Right renal cortex interstitium (tissue), 3 donors: ENCODE results near the gene ICA1. TPM values are rescaled to one million over a fixed set of nuclear protein-coding genes. Genes with fewer than 3 reads are reported as not detected.

Source experiments
- DNase-seq, 3 donors: peaks; one replicate each; pipeline ENCODE4 v3.0.0-alpha.2; 2013; ENCODE audit warnings: low read depth in 3 of 3, low spot score in 2 of 3
- polyA plus RNA-seq, 3 donors: library from polyadenylated mRNA; unstranded; fragments of 120-200 nt; gene quantifications; one replicate each; pipeline ENCODE4 v1.2.1, GENCODE V29; 2013; ENCODE audit not compliant: insufficient read length in 3 of 3

The ICA1 gene
- polyA plus RNA-seq, 3 donors: 19.7 to 24.1 (median 22.7) TPM

DNA sequence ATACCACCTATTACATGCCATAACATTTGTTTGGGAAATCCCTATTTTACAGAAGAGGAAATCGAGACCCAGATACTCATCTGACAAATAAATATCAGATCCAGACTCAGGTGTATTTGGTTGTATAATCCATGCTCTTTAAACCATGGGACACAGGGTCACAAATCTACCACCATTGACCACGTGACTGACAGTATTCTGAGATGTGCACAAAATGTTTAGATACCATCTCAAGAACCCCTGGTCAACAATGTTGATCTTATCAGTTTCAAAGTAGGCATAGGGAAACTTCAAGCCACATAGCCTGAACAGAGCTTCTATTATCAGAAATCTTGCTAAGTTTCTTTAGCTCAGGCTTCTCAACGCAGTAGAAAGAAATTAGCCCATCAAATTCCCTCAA is 93.6 kb downstream of the ICA1 start:
- no peak for DNase-seq

- no peak for DNase-seq
Measured at GRCh38 chr7:8165150-8165549, 96.8 kb downstream of the ICA1 start.

DNA sequence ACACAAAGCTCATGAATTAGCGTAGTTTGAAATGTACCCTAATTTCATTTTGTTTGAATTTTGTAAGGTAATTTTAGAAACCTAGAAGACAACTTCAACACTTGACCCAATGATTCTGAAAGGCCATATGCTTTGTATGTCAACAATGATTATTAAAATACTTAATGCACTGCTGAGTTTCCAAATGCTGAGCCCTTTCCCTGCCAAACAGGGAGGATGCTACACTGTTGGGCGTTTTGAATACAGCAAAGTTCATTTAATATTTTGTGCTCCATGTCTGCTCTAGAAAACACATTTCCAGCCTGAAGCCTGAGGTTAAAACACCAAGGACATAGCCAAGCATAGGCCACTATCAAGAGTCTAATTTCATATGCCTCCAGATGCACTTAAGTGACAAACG is 99.8 kb downstream of the ICA1 start:
- no peak for DNase-seq

DNA sequence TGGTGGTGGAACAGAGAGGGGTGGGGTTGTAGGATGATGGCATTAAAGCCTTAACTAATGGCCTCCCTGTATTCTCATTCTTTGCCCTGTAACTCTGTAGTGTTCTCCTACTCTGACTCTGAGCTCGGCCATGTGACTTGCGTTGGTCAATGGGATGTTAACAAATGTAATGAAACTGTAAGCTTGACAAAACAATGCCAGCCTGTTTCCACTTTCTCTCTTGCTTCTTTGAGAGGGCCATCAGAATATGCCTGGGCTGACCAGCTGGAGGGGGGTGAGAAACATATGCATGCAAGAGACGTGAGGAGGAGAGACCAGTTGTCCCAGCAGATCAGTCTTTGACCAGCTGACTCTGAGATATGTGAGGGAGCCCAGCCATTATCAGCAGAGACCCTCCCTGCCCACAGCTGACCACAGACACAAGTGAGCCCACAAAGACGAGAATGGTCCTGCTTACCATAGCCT is 100.6 kb downstream of the ICA1 start:
- DNase-seq: no peak

DNA sequence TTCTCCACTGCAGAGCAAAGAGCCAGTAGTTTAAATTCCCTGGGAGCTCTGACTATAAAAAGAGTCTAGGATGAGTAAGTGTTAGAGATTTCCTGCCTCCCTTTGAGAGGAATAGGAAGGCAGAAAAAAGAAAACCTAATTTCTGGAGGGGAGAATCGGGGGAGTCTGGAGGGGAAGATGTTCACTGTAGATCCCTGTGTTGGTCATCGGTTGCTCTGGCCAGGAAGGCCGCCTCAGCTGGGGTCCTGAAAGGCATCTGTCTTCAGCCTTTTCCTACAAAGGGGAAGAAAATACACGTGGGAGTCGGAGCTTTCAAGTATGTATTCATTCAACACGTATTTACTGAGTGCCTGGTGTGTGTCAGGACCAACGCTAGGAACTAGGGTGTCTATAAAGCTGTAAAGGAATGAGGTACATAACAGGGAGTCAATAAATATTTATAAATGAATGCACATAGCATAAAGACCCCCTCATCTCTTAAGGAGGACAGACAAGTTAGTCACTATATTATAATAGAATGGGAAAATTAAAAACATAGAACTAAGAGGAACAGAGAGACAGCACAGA is 101.1 kb downstream of the ICA1 start:
- no peak for DNase-seq

DNA sequence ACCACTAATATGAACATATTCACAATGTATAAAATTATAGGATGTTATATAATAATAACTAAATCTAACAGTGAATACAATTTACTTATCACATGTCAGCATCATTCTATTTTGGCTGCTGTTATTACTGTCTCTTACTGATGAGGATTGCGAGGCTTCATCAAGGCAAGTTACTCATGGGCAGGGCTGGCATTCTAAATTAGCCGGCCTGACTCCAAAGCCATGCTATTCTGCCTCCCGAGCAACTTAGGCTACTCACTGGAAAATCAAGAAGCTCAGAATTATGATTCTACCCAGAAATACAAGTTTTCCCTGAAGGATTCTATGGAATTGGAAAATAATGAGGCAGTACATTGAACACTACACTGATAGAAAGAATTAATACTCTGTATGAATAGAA is 101.7 kb downstream of the ICA1 start:
- DNase-seq: no peak

GRCh38 chr7:8159595-8159994 is 102.4 kb downstream of the ICA1 start:
- no peak for DNase-seq

GRCh38 chr7:8157296-8157695 is 104.7 kb downstream of the ICA1 start:
- no peak for DNase-seq

GRCh38 chr7:8155836-8156235 is 106.1 kb downstream of the ICA1 start:
- DNase-seq: no peak

DNA sequence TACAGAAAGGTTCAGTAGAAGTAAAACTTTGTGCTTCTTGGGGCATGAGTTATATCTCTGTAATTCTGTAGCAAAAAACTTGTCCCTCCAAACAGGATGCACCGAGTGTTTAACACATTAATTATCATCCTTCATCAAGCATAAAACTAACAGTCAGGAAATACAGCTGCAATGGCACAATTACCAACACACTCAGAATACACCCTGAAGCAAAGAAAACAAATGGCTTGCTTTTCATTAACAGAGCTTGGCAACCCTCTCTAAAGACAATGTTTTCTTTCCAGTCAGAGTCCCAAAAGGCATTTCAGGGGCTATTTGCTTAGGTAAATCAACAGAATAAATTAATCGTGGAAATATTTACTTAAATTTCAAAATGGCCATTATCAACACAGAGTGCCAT is 107.7 kb downstream of the ICA1 start:
- DNase-seq: no peak

DNA sequence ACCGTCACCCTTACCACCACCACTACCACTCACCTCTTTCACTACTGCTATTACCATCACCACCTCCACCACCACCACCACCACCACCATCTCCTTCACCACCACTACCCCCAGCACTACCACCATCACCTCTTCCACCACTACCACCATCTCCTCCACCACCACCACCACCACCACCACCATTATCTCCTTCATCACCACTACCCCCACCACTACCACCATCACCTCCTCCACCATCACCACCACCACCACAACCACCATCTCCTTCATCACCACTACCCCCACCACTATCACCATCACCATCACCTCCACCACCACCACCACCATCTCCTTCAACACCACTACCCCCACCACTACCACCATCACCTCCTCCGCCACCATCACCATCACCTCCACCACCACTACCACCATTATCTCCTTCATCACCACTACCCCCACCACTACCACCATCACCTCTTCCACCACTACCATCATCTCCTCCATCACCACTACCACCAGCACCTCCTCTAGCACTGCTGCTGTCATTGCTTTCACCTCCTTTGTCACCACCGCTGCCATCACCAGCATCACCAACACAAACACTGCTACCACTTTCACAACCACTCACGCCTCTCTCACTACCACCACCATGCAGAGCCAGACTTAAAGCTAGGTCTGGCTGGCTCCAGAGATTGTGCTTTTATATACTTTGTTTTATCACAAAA is 109.3 kb downstream of the ICA1 start:
- no peak for DNase-seq

DNA sequence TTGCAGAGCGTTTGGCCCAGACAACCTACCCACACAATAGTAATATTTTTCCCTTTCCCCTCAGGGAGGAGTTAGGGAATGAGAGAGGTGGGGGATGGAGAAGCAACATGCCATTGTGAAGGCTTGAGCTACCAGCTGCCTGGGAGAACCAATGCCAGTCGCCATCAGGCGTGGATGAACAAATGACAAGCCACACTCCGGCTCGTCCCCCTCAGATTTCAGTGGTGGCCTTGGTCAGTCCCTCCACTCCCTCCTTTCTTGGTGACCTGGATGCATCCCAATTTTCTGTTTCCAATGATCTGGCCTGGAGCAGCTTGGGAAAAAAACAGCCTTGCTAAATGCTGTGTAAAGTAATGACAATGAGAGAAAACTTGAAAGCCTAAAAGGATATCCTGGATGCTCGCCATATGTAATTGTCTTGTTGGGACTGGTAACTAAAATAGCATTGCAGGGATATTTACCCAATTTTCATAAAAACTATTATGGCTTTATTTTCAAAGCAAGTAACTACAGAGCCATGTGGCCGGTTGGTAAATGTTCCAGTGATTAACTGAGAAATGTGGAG is 110.7 kb downstream of the ICA1 start:
- no peak for DNase-seq

DNA sequence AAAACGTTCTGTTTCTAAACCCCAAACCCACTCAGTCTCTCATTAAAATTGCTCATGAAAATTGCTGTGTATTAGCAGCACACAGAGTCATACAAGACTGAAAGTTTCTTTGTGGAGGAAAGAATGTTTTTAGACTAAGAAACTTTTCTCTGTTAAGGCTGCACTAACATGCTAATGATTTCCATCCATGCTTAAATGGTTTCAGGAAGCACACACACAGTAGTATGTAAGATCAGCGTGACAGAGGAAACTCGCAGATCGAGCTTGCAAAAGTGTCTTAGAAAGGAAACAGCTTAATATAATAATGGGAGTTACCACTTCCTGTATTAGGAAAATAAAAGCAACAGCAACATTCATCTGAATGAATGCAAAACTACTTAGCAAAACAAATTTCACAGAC is 112.7 kb downstream of the ICA1 start:
- DNase-seq: no peak

GRCh38 chr7:8147760-8148463 is 114.1 kb downstream of the ICA1 start:
- DNase-seq: no peak

DNA sequence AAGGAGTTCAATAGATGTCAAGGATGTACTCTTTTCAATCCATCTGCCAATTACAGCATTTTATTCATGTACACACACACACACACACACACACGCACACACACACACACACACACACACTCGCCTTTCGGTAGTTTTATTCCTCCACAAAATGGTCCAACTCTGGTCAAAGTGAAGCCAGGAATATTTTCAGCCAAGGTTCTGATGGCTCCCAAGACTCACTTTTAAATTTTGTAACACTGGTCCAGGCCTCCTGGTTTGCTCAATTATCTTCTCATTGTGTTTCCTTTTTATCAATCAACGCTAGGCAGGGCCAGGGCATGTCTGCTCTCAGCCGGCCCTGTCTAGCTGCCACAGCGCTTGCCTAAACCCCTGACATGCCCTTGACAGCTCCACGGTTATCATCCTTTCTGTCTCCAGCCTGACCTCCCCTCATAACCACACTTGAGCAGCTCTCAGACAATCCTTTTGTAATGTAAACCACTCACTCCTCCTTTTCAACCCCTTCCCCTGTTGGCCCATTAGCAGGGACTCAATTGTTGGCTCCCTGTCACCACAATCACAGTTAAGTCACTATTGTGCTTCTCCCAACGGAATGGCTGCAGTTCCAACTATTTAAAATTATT is 115.1 kb downstream of the ICA1 start:
- no peak for DNase-seq

- no peak for DNase-seq
Measured at GRCh38 chr7:8146106-8146787, 115.7 kb downstream of the ICA1 start.

- no peak for DNase-seq
Measured at GRCh38 chr7:8144856-8145255, 117.1 kb downstream of the ICA1 start.

DNA sequence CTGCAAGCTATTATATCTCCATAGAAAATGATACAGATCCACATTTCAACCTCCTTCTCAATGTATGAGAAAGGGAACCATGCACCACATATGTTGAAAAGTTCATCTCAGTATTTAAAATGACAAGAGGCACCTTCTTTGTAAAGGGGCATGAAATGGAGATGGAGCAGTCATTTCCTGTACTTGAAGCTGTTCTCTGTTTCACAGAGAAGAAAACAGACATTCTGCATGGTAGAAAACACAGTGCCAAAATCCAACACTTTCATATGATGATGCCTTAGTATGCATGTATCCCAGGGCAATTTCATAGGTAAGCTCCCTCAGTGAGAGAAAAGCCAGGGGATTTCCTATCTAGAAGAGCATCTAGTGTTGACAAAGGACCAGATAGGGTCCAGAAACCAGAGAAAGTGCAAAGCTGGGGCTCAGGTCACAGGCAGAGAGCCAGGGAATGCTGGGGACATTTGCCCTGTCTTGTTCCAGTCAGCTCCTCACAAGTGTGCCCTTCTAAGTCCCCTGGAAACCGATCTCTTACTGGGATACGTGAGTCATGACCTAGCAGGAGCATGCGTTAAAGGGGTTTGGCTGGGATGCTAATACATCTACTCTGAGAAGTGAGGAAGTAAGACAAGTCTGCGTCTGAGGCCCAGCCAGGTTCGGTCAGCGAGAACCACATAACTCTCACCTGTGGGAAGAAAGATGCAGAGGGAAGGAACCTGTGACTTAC is 118.7 kb downstream of the ICA1 start:
- DNase-seq: no peak

DNA sequence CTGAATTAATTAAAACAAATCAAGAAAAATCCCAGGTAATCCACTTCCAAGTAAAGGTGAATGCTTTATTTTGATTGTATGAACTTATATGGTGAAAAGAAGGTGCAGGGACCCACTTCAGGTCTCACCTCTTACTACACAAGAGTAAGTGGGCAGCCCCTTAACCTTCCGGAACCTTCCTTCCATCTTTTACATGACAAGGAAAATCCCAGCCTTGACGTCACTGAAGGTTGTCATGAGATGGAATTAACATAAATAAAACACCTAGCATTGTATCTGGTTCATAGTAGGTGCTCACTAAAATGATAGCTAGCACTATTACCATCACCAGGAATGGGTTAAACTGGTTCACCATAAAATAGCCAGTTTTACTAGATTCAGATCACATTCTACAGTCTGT is 119.5 kb downstream of the ICA1 start:
- DNase-seq: no peak

DNA sequence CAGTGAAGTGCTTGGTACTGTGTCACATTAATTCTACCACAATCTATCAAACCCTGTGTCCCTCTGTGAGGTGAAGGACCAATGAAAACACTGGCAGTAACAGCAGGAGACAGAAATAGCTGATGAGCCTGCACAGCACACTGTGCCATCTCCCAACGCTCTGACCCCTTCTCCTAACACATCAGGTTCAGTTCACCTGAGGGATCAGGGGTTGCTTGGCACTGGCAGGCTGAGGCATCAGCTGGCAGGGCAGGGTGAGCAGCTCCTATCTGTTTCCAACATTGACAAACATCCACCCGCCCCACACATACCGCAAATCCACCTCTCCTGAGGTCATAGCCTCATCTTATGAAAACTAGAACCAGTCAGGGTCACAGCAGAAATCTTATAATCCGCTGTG is 120.9 kb downstream of the ICA1 start:
- DNase-seq: no peak
